Suprapubic skin (tissue), 4 donors: ENCODE measurements around the gene WDR38. TPM values are rescaled to one million over a fixed set of nuclear protein-coding genes. Genes with fewer than 3 reads are reported as not detected.
A peak's percentile ranks its signal among the peaks of the same experiment; 100 is the strongest.

Experiments
- DNase-seq, 2 donors: peaks; one replicate each; pipeline ENCODE4 v3.0.0-alpha.2; 2019; ENCODE audit warnings: low spot score in 2 of 2
- H3K27ac ChIP-seq: fragments of 200-600 bp; sonication (generic); one replicate; pipeline ENCODE4 v1.5.1; 2019
- H3K27me3 ChIP-seq: fragments of 200-600 bp; sonication (generic); one replicate; pipeline ENCODE4 v1.5.1; 2019
- H3K36me3 ChIP-seq: fragments of 200-600 bp; sonication (generic); one replicate; pipeline ENCODE4 v1.5.1; 2019
- H3K4me1 ChIP-seq: fragments of 200-600 bp; sonication (generic); one replicate; pipeline ENCODE4 v1.5.1; 2019
- H3K4me3 ChIP-seq: fragments of 200-600 bp; sonication (generic); one replicate; pipeline ENCODE4 v1.5.1; 2019; ENCODE audit warnings: mild to moderate bottlenecking
- H3K9me3 ChIP-seq: fragments of 200-600 bp; sonication (generic); one replicate; pipeline ENCODE4 v1.5.1; 2019
- CTCF ChIP-seq, 2 donors: fragments of 200-600 bp in 1 of 2; fragments of 450-650 bp in 1 of 2; sonication (generic) in 1 of 2; IDR thresholded peaks; one replicate each; pipeline ENCODE4 v1.5.1; 2016 to 2019; ENCODE audit warnings: antibody characterized with exemption in 2 of 2, mild to moderate bottlenecking in 1 of 2, moderate library complexity in 1 of 2
- EP300 ChIP-seq: sonication (generic); formaldehyde crosslinking; IDR thresholded peaks from one replicate; pipeline ENCODE4 v1.6.1; 2017; ENCODE audit warnings: antibody characterized with exemption
- POLR2A ChIP-seq, 2 donors: fragments of 450-650 bp; IDR thresholded peaks; one replicate each; pipeline ENCODE4 v1.6.1; 2017; ENCODE audit warnings: antibody characterized with exemption in 2 of 2, mild to moderate bottlenecking in 2 of 2, moderate library complexity in 2 of 2
- POLR2AphosphoS5 ChIP-seq, 3 donors: sonication (generic); formaldehyde crosslinking; IDR thresholded peaks; one replicate each; pipeline ENCODE4 v1.6.1; 2017; ENCODE audit warnings: antibody characterized with exemption in 3 of 3
- WGBS: methylation state at CpG from one replicate; pipeline ENCODE4 v1.1.5; 2018; 5-methylcytosine and 5-hydroxymethylcytosine counted together
- total RNA-seq, 4 donors: library from RNA; depleted of rRNA; stranded (reverse); fragments of >200 nt; gene quantifications; one replicate each; pipeline ENCODE4 v1.1.0, GENCODE V29; 2016

Gene WDR38
- total RNA-seq, 4 donors from 2014 or later, result not detected

GRCh38 chr9:124820698-124821623 is 32.3 kb upstream of the WDR38 start:
- Histone ChIP-seq H3K4me1 (peaks cover 30% of the 10 kb centered on the region), H3K4me3 (no peak overlapping the region), H3K27ac (no peak overlapping the region), H3K9me3 (no peaks in the 10 kb centered on the region), H3K36me3 (no peaks in the 10 kb centered on the region), H3K27me3 (no peaks in the 10 kb centered on the region)
- 34% methylated on average over 11 of the region's 12 CpGs for WGBS
- TF ChIP-seq POLR2A (IDR thresholded peaks at IDR 0.05) (no peak), POLR2AphosphoS5 (IDR thresholded peaks at IDR 0.05) (no peak), EP300 (no peak), CTCF (IDR thresholded peaks at IDR 0.05) (no peak)
- DNase-seq, result no peak

GRCh38 chr9:124828489-124829333 is 24.5 kb upstream of the WDR38 start:
- no peak overlapping the region for H3K4me3 ChIP-seq
- no peaks in the 10 kb centered on the region for H3K9me3 ChIP-seq
- H3K27ac ChIP-seq, result no peak overlapping the region
- WGBS, result 41% methylated on average over 2 of the region's 2 CpGs
- DNase-seq, result no peak
- H3K4me1 ChIP-seq, result peaks cover 21% of the 10 kb centered on the region
- H3K36me3 ChIP-seq, result no peaks in the 10 kb centered on the region
- TF ChIP-seq POLR2A (IDR thresholded peaks at IDR 0.05), result no peak
- no peaks in the 10 kb centered on the region for H3K27me3 ChIP-seq

- WGBS, result 45% methylated on average over 5 of the region's 5 CpGs
- no peak for DNase-seq
- Histone ChIP-seq H3K27me3 (no peaks in the 10 kb centered on the region), H3K9me3 (no peaks in the 10 kb centered on the region), H3K27ac (no peak overlapping the region), H3K4me3 (no peak overlapping the region), H3K36me3 (no peaks in the 10 kb centered on the region), H3K4me1 (peaks cover 21% of the 10 kb centered on the region)
- TF ChIP-seq CTCF (IDR thresholded peaks at IDR 0.05), result no peak
- TF ChIP-seq POLR2AphosphoS5 (IDR thresholded peaks at IDR 0.05), result no peak
- TF ChIP-seq EP300, result no peak
- no peak for TF ChIP-seq POLR2A (IDR thresholded peaks at IDR 0.05)
Observed at GRCh38 chr9:124829334-124829669, 24.0 kb upstream of the WDR38 start.

GRCh38 chr9:124830593-124830992 is 22.7 kb upstream of the WDR38 start:
- 64% methylated on average over 4 of the region's 4 CpGs for WGBS
- TF ChIP-seq POLR2AphosphoS5 (IDR thresholded peaks at IDR 0.05) (no peak), CTCF (IDR thresholded peaks at IDR 0.05) (no peak), POLR2A (IDR thresholded peaks at IDR 0.05) (no peak), EP300 (no peak)
- no peak for DNase-seq
- Histone ChIP-seq H3K27ac (no peak overlapping the region), H3K9me3 (no peaks in the 10 kb centered on the region), H3K36me3 (no peaks in the 10 kb centered on the region), H3K4me1 (peaks cover 33% of the 10 kb centered on the region), H3K4me3 (no peak overlapping the region), H3K27me3 (no peaks in the 10 kb centered on the region)

- no peak overlapping the region for H3K27ac ChIP-seq
- no peaks in the 10 kb centered on the region for H3K27me3 ChIP-seq
- peak in 1 of 2 donors; percentile 71 for DNase-seq
- no peaks in the 10 kb centered on the region for H3K36me3 ChIP-seq
- H3K9me3 ChIP-seq, result no peaks in the 10 kb centered on the region
- H3K4me1 ChIP-seq, result peaks cover 33% of the 10 kb centered on the region
- no peak overlapping the region for H3K4me3 ChIP-seq
- 50% methylated on average over 9 of the region's 9 CpGs for WGBS
- TF ChIP-seq CTCF (IDR thresholded peaks at IDR 0.05), result no peak
- no peak for TF ChIP-seq POLR2A (IDR thresholded peaks at IDR 0.05)
- no peak for TF ChIP-seq POLR2AphosphoS5 (IDR thresholded peaks at IDR 0.05)
- TF ChIP-seq EP300, result no peak
Observed at GRCh38 chr9:124831642-124832364, 21.5 kb upstream of the WDR38 start.
